Upper lobe of right lung (tissue), 1 donor: ENCODE measurements around the gene MRPL12. TPM values are rescaled to one million over a fixed set of nuclear protein-coding genes. Genes with fewer than 3 reads are reported as not detected.

Experiments used
- ATAC-seq: fragments of 200-7000 bp; cut with Tn5 transposase; one replicate; pipeline ENCODE4 v1.9.1; 2020; ENCODE audit warnings: mild to moderate bottlenecking, moderate library complexity
- DNase-seq: peaks from one replicate; pipeline ENCODE4 v3.0.0-alpha.2; 2020
- H3K27ac ChIP-seq: fragments of 200-600 bp; one replicate; pipeline ENCODE4 v1.8.0; 2022
- H3K27me3 ChIP-seq: fragments of 200-600 bp; one replicate; pipeline ENCODE4 v1.8.0; 2022; ENCODE audit warnings: mild to moderate bottlenecking
- H3K36me3 ChIP-seq: fragments of 200-600 bp; one replicate; pipeline ENCODE4 v1.8.0; 2022
- H3K4me1 ChIP-seq: fragments of 200-600 bp; one replicate; pipeline ENCODE4 v1.8.0; 2022
- H3K4me3 ChIP-seq: fragments of 200-600 bp; one replicate; pipeline ENCODE4 v1.8.0; 2022; ENCODE audit warnings: mild to moderate bottlenecking
- H3K9me3 ChIP-seq: fragments of 200-600 bp; one replicate; pipeline ENCODE4 v1.8.0; 2022
- CTCF ChIP-seq: fragments of 200-600 bp; IDR thresholded peaks from one replicate; pipeline ENCODE4 v1.8.0; 2022; ENCODE audit warnings: antibody characterized with exemption
- intact Hi-C: fragments of 100-400 bp; cut with DNase I; formaldehyde crosslinking; loops from one replicate; pipeline ENCODE4 v1.11.0; 2022
- total RNA-seq: library from RNA; stranded (reverse); fragmentation: NEBNext Ultra II Directional; extraction: Animal tissue kit (Norgen Biotek cat#: 25700); gene quantifications from one replicate; pipeline ENCODE4 v1.2.1, GENCODE V29; 2021
- donor health status: DM: no; HTN: yes; CAD: no; lungs with severe emphysema.

The MRPL12 gene
- total RNA-seq, 1 donor from 2014 or later: 40.3 TPM

GRCh38 chr17:81683208-81683583 is 20.0 kb upstream of the MRPL12 start:
- DNase-seq (no peak), ATAC-seq (no peak)
- intact Hi-C loops: no loop called here
- Histone ChIP-seq H3K27me3 (no peaks in the 10 kb centered on the region), H3K9me3 (no peaks in the 10 kb centered on the region), H3K27ac (peak overlapping the region; percentile 82), H3K4me1 (peaks cover 27% of the 10 kb centered on the region), H3K4me3 (peak overlapping the region; percentile 91), H3K36me3 (peaks cover 30% of the 10 kb centered on the region)
- no peak for TF ChIP-seq CTCF

GRCh38 chr17:81683584-81684441 is 19.4 kb upstream of the MRPL12 start, which contains the start of the genes ARL16 and HGS:
Gene ARL16, minus strand, starts transcription at chr17:81683797. Its CDS starts 44 bp downstream, at chr17:81683753.
Gene HGS, plus strand, starts transcription at chr17:81684011. Its CDS starts 56 bp downstream, at chr17:81684067.
- Histone ChIP-seq H3K27ac (peak within 1 kb of the TSS; percentile 88), H3K36me3 (peaks cover 36% of the 10 kb centered on the region), H3K4me3 (peak within 1 kb of the TSS; percentile 91), H3K9me3 (no peaks in the 10 kb centered on the region), H3K27me3 (no peaks in the 10 kb centered on the region), H3K4me1 (peaks cover 27% of the 10 kb centered on the region)
- intact Hi-C loops: no loop called here
- no peak for TF ChIP-seq CTCF
- DNase-seq (peak; percentile 98), ATAC-seq (peak; percentile 98)

GRCh38 chr17:81684442-81684911 is 18.7 kb upstream of the MRPL12 start:
- Histone ChIP-seq H3K36me3 (peaks cover 42% of the 10 kb centered on the region), H3K4me3 (peak overlapping the region; percentile 91), H3K27me3 (no peaks in the 10 kb centered on the region), H3K9me3 (no peaks in the 10 kb centered on the region), H3K27ac (peak overlapping the region; percentile 88), H3K4me1 (peaks cover 27% of the 10 kb centered on the region)
- intact Hi-C loops: no loop called here
- no peak for TF ChIP-seq CTCF
- DNase-seq (no peak), ATAC-seq (no peak)

GRCh38 chr17:81685108-81685507 is 18.1 kb upstream of the MRPL12 start:
- H3K4me1 ChIP-seq: peaks cover 27% of the 10 kb centered on the region
- no peak for DNase-seq
- H3K36me3 ChIP-seq: peaks cover 49% of the 10 kb centered on the region
- peak overlapping the region; percentile 88 for H3K27ac ChIP-seq
- intact Hi-C loops: no loop called here
- ATAC-seq: no peak
- peak overlapping the region; percentile 91 for H3K4me3 ChIP-seq
- no peak for TF ChIP-seq CTCF
- no peaks in the 10 kb centered on the region for H3K9me3 ChIP-seq
- H3K27me3 ChIP-seq: no peaks in the 10 kb centered on the region

GRCh38 chr17:81686614-81687013 is 16.6 kb upstream of the MRPL12 start:
- peaks cover 27% of the 10 kb centered on the region for H3K4me1 ChIP-seq
- H3K4me3 ChIP-seq: no peak overlapping the region
- H3K9me3 ChIP-seq: no peaks in the 10 kb centered on the region
- H3K36me3 ChIP-seq: peaks cover 63% of the 10 kb centered on the region
- H3K27me3 ChIP-seq: no peaks in the 10 kb centered on the region
- no peak for ATAC-seq
- TF ChIP-seq CTCF: no peak
- intact Hi-C loops: no loop called here
- H3K27ac ChIP-seq: no peak overlapping the region
- DNase-seq: no peak
